Ecto neural progenitor cell (in vitro differentiated cells): Measurements from ENCODE around the gene MCTP2.

Source experiments
- DNase-seq: peaks from one replicate; pipeline ENCODE4 v3.0.0-alpha.2; 2018; ENCODE audit warnings: low spot score

MCTP2 gene

DNA sequence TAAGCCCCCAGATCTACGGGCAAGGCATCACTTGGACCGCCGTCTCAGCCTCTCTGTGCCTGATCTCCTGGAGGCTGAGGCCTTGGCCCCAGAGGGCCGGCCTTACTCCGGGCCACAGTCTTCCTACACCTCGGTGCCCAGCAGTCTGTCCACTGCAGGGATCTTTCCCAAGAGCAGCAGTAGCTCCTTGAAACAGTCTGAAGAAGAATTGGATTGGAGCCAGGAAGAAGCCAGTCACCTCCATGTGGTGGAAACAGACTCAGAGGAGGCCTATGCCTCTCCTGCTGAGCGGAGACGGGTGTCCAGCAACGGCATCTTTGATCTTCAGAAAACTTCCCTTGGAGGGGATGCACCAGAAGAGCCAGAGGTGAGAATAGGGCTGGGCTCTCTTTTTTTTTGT is 67.0 kb downstream of the MCTP2 start:
- DNase-seq: no peak

DNA sequence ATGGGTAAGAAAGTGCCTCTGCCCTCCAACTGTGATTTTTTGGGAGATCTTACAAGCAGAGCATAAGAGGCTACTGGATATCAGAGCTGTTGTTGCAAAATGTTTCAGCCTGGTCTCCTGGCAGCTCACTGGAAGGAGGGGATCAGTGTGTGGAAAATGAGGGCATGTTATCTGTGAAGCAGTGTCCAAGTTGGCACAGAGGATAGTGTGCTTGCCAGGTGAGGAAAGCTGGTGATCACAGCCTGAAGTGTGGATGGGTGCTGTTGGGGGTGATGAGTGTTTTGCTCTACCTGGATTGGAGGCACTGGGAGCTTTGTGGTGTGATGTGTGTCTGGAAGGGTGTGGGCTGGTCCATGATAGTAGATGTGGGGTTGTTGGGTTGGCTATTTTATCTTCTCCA is 69.3 kb downstream of the MCTP2 start:
- DNase-seq: no peak

DNA sequence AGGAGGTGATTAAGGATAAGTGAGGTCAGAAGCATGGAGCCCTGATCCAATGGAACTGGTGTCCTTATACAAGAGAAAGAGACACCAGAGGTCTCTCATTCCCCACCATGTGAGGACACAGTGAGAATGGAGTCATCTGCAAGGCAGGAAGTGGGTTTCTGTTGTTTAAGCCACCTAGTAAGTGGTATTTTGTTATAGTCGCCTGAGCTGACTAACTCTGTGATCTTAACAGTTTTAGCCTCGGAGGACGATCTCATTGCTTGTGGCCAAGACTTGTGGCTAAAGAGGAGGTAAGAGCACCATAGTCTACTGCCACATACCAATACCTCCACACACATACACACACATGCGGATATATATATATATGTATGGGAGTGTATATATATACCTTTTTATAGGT is 73.8 kb downstream of the MCTP2 start:
- DNase-seq: no peak

DNA sequence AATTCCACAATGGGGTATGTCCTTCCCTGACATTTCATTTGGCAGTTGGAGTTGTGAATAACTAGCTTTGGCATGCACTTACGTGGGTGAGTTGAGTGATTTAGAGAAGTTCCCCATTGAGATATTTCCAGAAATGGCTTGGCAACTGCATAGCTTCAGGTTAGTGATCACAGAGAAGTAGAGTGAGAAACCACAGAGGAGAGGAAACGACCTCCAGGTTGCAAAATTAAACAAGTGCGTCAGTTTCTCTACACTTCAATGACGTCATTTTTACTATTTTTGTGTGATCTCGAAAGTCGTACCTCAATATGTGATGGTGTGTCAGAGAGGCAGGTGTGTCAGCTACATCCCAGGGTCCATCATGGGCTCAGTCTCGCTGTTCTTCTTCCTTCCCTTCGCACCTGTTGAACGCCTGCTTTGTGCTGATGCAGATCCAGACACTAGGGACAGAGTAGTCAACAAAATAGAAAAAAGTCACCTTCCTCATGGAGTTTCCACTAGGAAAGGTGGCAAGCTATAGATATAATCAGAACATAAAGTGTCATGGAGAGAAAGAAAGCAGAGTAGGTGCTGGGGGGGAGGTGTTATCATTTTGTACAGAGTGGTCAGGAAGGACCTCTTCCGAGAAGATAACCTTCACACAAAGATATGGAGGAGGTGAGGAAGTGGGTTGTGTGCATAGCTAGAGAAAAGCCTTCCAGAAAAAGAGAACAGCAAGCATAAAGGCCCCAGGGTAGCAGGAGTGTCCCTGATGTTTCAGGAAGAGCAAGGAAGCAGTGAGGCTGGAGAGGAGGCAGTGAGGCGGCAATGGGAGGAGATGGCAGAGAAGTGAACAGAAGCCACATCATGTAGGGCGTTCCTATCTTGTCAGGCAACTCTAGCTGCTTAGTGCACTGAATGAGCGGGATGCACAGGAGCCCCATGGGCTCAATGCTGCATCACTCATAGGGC is 75.6 kb downstream of the MCTP2 start:
- no peak for DNase-seq

DNA sequence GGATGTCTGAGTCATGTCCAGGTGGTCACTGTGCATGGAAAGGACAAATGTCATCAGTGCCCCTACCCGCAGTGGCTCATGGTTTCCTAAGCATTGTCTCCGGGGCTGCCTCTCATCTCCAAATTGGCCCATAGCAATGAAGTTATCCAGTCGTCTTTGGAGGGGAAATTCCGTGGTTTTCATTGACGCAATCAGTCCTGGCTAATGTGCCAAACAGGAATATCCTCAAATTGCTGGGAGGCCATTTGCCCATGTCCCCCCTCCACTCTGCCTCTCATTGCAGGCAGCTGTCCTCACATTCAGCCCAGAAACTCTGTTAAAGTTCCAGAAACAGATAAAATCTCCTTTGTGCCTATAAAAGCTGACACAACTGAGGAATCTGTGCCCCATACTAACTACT is 81.6 kb downstream of the MCTP2 start:
- DNase-seq: no peak

DNA sequence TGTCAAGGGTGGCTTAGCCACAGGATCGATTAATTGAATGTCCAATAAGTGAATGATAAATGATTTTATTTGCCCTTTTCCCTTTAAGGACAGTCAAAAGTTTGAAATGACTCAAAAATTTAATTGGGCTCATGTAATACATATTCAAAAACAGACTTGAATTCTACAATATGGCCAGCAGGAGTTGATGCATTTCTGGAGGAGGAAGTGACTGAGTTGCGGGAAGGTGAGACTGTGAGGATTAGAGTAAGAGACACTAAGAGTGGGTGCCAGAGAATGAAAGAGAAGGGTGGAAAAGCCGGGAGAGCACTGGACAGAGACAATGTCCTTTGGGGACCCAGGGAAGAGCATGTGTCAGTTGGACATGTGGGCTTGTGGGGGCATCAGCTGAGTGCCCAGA is 83.3 kb downstream of the MCTP2 start:
- no peak for DNase-seq

DNA sequence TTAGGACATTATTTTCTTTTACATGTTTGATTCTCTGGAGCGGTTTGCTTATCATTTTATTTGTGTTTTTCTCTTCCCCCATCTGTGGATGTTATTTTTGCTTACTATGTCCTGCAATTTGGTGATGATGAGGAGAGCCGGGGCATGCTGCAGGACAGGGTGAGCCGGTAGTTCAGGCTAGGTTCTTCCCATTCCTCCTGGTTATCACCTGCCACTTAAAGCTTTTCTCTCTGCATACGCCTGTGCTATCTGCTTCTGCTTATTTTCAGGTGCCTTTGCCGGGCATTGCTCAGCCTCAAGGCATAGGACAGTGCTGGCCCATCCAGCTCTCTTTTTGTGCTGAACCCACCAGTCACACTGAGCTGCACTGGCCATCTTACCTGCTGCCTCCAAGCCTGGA is 85.8 kb downstream of the MCTP2 start:
- DNase-seq: no peak

DNA sequence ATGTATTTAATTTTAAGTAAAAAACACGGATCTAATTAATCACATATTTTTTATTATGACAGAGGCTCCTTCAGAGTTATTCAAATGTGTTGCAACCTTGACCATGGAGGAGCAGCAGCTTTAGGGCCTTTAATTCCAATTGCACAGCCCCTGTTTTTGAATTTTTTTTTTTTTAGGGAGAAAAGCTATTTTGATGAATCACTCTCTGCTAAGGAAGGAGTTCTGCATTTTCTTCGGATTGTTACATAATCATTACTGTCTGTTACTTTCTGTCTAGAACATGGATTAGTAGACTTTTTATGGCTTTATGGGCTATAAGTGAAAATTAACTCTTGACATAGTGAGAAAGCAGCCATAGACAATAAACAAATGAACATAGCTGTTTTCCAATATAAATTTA is 90.8 kb downstream of the MCTP2 start:
- no peak for DNase-seq

DNA sequence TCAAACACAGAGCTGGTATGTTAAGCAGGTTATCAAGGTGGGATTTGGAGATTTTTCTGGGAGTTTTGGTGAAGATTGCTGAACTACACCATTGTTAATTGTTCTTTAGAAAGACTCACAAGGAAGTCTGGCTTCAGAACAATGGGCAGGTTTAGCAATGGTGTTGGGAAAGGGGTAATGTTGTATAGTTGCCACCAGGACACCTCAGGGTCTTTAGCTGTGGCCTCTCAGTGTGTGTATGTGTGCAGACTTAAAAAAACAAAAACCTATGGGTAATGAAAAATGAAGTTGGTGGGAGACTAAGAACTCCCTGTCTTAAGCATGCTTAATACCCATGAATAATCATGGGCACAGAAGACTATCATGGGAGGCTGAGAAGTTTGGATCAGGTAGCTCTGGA is 91.7 kb downstream of the MCTP2 start:
- DNase-seq: no peak

DNA sequence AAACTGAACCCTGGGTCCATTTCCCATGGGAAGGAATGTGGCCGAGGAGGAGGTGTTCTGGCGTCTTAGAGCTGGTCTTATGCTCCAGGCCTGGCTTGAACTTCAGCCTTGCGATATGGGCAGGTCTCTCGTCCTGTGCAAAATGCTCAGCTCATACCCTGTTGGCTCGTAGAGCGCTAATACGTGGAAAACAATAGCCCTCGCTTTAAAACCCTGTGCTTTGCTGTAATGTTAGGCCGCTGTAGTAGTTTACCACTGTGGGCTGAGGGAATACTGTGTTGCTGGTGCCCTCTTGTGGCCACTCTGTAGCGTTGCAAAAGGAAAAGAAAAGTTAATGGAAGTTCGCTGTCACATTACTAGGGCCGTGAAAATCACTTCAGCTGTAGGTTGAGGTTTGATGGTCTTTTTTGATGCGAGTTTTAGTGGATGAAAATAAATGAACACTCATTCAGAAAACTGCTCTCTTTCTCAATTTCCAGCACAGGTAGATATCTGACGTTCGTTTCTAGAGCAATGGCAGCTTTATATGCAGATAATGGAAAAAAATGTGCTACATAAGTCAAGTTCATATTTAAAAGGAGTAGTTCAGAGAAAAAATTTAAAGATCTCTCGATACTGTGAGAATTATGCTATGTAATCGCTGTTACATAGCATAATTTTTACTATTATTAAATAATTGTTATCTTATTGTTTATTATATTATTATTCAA is 92.9 kb downstream of the MCTP2 start:
- peak; percentile 64 for DNase-seq

DNA sequence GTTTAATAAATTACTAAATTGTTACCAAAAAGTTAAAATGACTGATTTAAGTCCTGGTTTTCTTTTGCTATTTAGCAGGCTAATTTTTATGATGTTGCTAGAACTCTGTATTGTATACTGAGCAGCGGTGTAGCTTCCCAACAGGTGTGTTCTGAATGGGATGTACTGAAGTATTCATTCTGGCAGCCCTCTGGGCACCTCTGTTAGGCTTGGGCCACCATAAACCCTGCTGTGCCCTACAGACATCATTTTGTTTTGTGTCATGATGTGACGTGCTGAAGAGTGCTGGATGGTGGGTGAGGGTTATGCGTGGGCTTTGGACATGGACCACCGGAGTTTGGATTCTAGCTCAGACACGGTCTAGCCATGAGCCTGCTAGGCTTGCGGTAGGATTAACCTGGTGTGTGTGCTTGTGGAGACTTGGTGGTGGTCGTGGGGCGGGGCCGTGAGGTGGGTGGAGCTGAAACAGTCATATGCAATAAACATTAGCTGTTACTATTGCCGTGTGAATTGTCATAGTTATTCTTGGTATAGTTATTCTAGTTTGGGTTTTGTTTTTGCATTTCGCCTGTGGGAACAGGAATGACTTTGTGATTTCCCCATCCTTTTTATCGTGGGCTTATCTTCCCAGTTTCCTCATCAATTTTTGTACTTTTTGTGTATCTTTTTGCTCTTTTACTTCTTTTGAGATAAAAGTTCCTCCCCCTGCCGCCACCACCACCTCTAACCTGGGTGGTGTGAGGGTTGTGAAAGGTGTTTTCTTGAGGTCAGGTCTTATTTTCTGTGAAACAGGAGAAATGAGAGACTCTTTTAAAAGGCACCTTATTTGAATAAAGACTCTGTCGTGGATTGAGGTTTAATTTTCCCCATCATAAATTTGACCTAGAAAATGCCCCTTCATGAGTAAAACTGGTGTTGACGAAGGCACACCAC is 93.7 kb downstream of the MCTP2 start:
- DNase-seq: no peak

DNA sequence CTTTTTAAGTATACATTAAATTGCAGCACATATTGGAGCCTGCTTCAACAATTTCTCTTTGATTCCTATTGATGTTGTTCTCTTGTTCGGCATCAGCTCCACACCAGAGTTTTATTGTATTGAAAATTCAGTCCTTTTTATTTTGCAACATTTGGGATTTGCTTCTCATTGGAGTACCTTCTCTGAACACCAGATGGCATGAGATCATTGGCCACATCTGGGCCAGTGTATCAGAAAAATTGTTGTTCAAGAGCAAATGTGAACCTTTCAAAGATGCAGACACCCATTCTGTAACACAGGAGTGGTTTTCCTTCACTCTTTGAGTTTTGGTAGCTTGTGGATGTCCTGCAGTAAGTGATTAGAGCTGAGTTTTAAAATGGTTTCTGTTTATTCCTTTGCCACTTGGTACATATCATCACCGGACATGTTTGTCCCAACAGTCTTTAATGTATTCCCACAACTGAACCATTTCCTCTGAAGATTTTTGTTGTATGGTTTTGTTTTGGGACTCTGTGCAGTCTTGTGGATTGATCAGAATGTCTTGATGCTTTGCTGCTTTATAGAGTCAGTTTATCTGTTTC is 96.1 kb downstream of the MCTP2 start:
- no peak for DNase-seq

DNA sequence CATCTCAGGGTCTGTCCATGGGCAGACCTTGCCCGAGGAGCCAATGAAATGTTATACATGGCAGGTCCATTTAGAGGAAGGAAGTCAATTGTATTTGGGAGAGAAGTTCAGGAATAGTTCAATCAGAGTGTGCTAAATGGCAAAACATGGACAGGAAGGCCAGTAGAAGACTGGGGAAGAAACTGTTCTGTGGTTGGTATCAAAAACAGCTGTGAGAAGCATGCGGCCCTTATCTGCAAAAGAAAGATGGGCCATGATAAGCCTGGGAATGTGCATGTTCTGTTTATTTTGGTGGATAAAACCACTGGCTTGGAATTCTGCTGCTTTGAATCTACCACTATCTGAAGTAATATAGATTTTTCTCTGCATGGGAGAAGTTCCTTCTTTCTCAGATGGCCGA is 100.4 kb downstream of the MCTP2 start:
- DNase-seq: no peak

DNA sequence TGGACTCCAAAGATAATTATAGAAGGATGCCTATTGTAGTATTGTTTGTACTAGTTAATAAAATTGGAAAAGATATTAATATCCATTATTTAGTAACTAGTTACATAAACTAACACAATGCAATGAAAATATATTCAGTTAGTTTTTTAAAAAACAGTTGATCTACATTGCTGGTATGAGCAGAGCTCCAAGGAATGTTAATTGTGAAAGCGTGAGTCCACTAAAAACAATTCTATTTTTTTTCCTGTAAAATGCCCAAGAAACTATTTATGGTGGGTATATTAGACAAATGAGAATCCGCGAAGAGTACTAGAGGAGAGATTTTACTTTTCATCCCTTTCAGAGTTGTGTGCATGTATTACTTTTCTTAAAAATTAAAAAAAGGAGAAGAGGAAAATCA is 104.3 kb downstream of the MCTP2 start:
- DNase-seq: no peak

DNA sequence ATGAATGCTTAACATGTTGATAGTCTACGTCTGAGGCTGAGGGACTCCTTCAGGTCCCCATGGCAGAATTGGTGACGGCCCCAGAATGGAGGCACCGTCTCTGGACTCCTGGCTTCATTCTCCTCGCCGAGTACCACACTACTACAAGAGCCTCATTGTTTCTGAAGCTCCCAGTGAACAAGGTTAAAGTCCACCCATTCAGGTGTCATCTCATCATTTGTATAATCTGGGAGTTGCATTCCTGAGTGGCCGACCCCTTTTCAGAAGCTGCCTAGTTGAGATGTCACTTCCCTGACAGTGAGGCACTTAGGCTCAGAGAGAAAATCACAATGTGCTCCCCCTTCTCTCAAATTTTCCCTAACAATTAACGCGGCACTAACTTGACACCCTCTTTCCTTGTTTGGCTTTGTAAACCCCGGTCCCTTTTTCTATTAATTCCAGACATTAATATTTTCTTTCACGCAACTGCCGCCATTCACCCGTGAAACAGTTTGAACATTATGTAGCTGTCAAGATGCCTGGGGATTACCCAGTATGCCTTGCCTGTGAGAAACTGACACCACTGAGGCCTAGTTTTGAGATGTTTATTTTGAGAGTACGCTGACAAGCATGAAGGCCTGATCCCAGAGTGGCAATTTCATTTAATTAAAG is 105.6 kb downstream of the MCTP2 start:
- no peak for DNase-seq

DNA sequence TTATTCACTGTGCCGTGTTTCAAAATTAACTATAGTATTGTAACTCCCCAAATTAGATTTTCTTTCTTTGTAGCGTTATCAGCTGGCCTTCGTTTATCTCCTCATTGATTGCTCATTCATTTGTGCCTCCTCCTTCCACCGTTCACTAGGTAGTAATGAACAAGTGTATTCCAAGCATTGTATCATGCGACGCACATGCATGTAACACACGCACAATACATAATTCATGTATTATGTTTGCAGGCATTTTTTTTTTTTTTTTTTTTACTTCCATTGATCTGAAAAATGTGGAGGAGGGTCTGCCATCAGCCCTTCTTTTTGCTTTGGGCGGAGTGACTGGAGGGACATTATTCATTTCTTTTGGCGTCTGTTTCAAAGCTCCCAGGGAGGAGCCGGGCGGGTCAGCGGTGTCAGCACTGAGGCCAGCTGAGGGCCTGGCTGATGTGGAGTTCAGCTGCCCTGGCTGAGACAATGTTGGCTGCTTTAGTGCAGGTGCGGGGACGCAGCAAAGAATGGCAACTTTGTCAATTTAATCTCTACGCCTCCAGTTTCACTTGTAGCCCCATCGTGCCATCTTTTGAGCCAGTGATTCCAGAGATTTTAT is 107.0 kb downstream of the MCTP2 start:
- no peak for DNase-seq

DNA sequence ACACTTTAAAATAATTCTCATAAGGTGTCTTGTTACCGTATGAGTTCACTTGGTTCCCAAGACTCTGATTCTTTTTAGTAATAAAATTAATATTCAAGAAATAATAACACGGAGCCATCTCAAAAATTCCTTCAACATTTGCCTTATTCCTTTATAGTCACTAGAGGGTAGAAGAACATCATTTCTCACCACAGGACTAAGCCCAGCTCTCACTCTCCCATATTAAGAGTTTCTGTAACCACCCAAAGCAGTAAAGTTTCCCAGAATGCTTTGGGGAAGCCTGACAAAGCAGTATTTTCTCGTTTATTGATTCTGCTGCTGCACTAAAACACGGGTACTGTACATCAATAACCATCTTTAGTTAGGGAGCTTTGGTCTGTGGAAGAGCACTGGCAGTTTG is 114.9 kb downstream of the MCTP2 start:
- no peak for DNase-seq

DNA sequence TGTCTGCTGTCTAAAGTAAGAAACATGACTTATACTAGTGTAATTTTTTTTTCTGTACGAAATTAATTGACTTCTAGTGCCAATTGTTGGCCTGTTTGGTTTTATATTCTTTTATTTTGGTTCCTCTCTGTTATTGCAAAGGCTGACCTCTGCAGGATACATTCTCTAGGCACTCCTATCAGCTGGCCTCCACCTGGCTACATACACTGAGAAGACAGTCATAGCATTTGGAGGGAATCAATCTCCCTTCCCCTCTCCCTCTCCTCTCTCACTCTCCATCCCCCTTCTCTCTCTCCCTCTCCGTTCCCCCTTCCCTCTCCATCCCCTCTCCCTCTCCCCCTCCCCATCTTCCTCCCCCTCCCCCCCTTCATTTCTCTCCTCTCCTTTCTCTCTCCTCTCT is 116.7 kb downstream of the MCTP2 start:
- no peak for DNase-seq

DNA sequence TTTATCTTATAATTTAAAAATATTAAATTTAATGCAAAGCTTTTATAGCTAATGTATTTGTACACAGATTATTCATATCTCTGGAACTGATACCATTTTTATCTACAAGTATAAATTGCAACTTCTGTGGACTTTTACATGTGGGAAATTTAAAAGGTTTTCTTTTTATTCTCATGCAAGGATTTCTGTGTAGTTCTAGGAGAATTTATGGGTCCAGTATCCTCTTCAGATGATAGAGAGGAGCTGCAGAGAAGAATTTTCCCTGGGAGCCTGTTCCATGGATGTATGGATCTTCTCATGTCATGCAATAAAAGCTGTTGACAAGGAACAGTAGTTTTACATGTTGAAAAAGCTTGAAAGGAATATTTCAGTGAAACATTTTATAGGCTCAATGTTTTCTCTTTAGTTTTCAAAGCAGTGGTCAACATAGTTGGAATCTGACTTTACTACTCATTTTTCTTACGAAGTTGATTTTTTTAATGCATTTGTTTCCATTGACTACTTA is 119.7 kb downstream of the MCTP2 start:
- no peak for DNase-seq

DNA sequence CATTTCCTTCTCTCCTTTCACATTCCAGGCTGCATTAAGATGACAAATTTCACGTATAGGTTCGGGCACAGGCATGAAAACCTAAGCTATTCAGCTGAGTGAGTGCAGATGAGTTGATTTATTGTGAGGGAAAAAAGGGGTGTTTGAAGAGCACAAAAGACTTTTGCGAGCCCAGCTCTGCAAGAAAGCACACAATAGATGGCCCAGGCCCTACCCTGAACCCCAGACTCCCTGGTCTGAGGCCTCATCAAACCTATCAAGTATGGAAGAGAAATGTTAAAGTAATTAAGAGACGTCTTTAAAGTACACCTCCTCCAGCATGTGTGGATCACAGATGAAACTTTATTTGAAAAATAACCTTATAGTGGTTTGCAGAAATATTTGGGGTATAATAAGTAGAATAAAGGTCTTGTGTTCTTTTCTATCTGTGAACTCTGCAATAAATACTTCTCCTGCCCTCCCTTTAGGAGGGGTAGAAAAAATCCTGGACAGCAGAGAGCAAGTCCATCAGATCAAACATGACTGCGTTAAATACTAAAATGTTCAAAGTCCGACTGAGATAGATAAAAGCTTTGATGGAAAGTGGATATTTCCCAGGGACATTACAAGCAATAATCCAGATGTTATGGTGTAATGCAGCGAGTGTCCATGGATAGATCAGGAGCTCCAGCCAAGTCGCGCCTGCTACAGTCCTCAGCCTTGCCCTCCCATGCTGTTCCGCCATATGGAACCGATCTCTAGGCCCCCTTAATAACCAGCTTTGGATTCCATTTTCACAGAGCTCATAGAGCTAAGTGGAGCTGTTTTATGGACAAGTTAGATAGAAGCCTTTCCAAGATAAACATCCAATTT is 121.5 kb downstream of the MCTP2 start:
- no peak for DNase-seq
